Measurements from ENCODE around the gene PDZRN4.

Gene PDZRN4

GRCh38 chr12:41188058-41188840 is at the start of gene PDZRN4:
Gene PDZRN4, plus strand, starts transcription at chr12:41188320.
- in situ Hi-C loops (cut with MboI; ENCODE audit: low sequenced_read_pairs, unreplicated experiment) = no loop called here
- TF ChIP-seq CTCF (IDR thresholded peaks at IDR 0.05; ENCODE audit: borderline replicate concordance, control extremely low read depth, extremely low read depth, insufficient read depth, missing control alignments) = no peak
- peak; percentile 24 for DNase-seq (ENCODE audit: low spot score)

GRCh38 chr12:41140117-41140516 is 48.0 kb upstream of the PDZRN4 start:
- no peak for TF ChIP-seq CTCF (IDR thresholded peaks at IDR 0.05; ENCODE audit: borderline replicate concordance, control extremely low read depth, extremely low read depth, insufficient read depth, missing control alignments)
- in situ Hi-C loops (cut with MboI; ENCODE audit: low sequenced_read_pairs, unreplicated experiment) = no loop called here
- no peak for DNase-seq (ENCODE audit: low spot score)

- no peak for TF ChIP-seq CTCF (IDR thresholded peaks at IDR 0.05; ENCODE audit: borderline replicate concordance, control extremely low read depth, extremely low read depth, insufficient read depth, missing control alignments)
- no peak for DNase-seq (ENCODE audit: low spot score)
- in situ Hi-C loops (cut with MboI; ENCODE audit: low sequenced_read_pairs, unreplicated experiment) = no loop called here
Observed at GRCh38 chr12:41141104-41141503, 47.0 kb upstream of the PDZRN4 start.

- no peak for TF ChIP-seq CTCF (IDR thresholded peaks at IDR 0.05; ENCODE audit: borderline replicate concordance, control extremely low read depth, extremely low read depth, insufficient read depth, missing control alignments)
- in situ Hi-C loops (cut with MboI; ENCODE audit: low sequenced_read_pairs, unreplicated experiment) = no loop called here
- no peak for DNase-seq (ENCODE audit: low spot score)
Observed at GRCh38 chr12:41142376-41142775, 45.7 kb upstream of the PDZRN4 start.

GRCh38 chr12:41151793-41152192 is 36.3 kb upstream of the PDZRN4 start:
- in situ Hi-C loops (cut with MboI; ENCODE audit: low sequenced_read_pairs, unreplicated experiment) = no loop called here
- no peak for DNase-seq (ENCODE audit: low spot score)
- no peak for TF ChIP-seq CTCF (IDR thresholded peaks at IDR 0.05; ENCODE audit: borderline replicate concordance, control extremely low read depth, extremely low read depth, insufficient read depth, missing control alignments)

- in situ Hi-C loops (cut with MboI; ENCODE audit: low sequenced_read_pairs, unreplicated experiment) = no loop called here
Observed at GRCh38 chr12:41162461-41162860, 25.7 kb upstream of the PDZRN4 start.

More at GRCh38 chr12:41162461-41162860, 25.7 kb upstream of the PDZRN4 start:
- no peak for TF ChIP-seq CTCF (IDR thresholded peaks at IDR 0.05; ENCODE audit: borderline replicate concordance, control extremely low read depth, extremely low read depth, insufficient read depth, missing control alignments)
- DNase-seq (ENCODE audit: low spot score) = no peak
